Body of pancreas (tissue), 4 donors: ENCODE measurements around the gene GJB1. TPM values are rescaled to one million over a fixed set of nuclear protein-coding genes. Genes with fewer than 3 reads are reported as not detected.

ENCODE experiments used
- ATAC-seq: fragments of 150-250 bp; one replicate; pipeline ENCODE4 v1.9.1; 2016
- DNase-seq, 4 donors: peaks; one replicate each; pipeline ENCODE4 v3.0.0-alpha.2; 2019
- H3K27ac ChIP-seq, 4 donors: fragments of 200-600 bp; sonication (generic); 1 replicate in 3 of 4; 2 replicates in 1 of 4; pipeline versions ENCODE4 v1.5.1 to v1.6.1; 2016 to 2019; ENCODE audit warnings: mild to moderate bottlenecking in 1 of 4, mixed read lengths in 1 of 4, moderate library complexity in 1 of 4
- H3K27me3 ChIP-seq, 2 donors: fragments of 200-600 bp; sonication (generic); one replicate each; pipeline ENCODE4 v1.6.0; 2016; ENCODE audit warnings: mild to moderate bottlenecking in 1 of 2
- H3K36me3 ChIP-seq, 2 donors: fragments of 200-600 bp; sonication (generic); replicated peaks in 1 of 2; 2 replicates each; pipeline ENCODE4 v1.5.1; 2016; ENCODE audit warnings: low read depth in 2 of 2; ENCODE audit not compliant: insufficient read depth in 1 of 2
- H3K4me1 ChIP-seq: fragments of 200-600 bp; sonication (generic); one replicate; pipeline ENCODE4 v1.6.0; 2016
- H3K4me3 ChIP-seq, 2 donors: fragments of 200-600 bp; sonication (generic); 1 replicate in 1 of 2; 2 replicates in 1 of 2; pipeline ENCODE4 v1.5.1; 2016 to 2019
- H3K9me3 ChIP-seq, 3 donors: fragments of 200-600 bp; sonication (generic); 1 replicate in 2 of 3; 2 replicates in 1 of 3; pipeline ENCODE4 v1.5.1; 2016
- POLR2A ChIP-seq, 3 donors: fragments of 450-650 bp; IDR thresholded peaks; one replicate each; pipeline ENCODE4 v1.6.1; 2016; ENCODE audit warnings: antibody characterized with exemption in 3 of 3, mild to moderate bottlenecking in 2 of 3
- WGBS, 2 donors: methylation state at CpG; one replicate each; pipeline ENCODE4 v1.1.5; 2017; 5-methylcytosine and 5-hydroxymethylcytosine counted together
- intact Hi-C: fragments of 100-400 bp; cut with DNase I; formaldehyde crosslinking; loops from one replicate; pipeline ENCODE4 v1.15.1; 2023
- total RNA-seq, 2 donors: library from RNA; depleted of rRNA; stranded (reverse); fragments of >200 nt; gene quantifications; one replicate each; pipeline ENCODE4 v1.1.0, GENCODE V29; 2016
- TF ChIP-seq, protein P1 (sequence below), 7 experiments: fragments of 450-650 bp in 4 of 7; fragments of 200-600 bp in 3 of 7; sonication (generic) in 3 of 7; IDR thresholded peaks; one replicate each; pipeline ENCODE4 v1.5.1; 2016 to 2019; ENCODE audit warnings: antibody characterized with exemption in 7 of 7

The GJB1 gene
- total RNA-seq, 2 donors from 2014 or later: 24.7 to 31.4 TPM

- WGBS, 2 donors: 49 to 54% methylated on average over 4 of the region's 4 CpGs
- no peaks in the 10 kb centered on the region for H3K4me1 ChIP-seq
- ATAC-seq (no peak), DNase-seq (no peak)
- H3K27ac ChIP-seq: no peak overlapping the region
- intact Hi-C loops: no loop called here
- no peak for TF ChIP-seq POLR2A (IDR thresholded peaks at IDR 0.05)
- TF ChIP-seq, protein P1, sequence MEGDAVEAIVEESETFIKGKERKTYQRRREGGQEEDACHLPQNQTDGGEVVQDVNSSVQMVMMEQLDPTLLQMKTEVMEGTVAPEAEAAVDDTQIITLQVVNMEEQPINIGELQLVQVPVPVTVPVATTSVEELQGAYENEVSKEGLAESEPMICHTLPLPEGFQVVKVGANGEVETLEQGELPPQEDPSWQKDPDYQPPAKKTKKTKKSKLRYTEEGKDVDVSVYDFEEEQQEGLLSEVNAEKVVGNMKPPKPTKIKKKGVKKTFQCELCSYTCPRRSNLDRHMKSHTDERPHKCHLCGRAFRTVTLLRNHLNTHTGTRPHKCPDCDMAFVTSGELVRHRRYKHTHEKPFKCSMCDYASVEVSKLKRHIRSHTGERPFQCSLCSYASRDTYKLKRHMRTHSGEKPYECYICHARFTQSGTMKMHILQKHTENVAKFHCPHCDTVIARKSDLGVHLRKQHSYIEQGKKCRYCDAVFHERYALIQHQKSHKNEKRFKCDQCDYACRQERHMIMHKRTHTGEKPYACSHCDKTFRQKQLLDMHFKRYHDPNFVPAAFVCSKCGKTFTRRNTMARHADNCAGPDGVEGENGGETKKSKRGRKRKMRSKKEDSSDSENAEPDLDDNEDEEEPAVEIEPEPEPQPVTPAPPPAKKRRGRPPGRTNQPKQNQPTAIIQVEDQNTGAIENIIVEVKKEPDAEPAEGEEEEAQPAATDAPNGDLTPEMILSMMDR (IDR thresholded peaks at IDR 0.05): no peak
- H3K27me3 ChIP-seq: no peaks in the 10 kb centered on the region
- no peaks in the 10 kb centered on the region for H3K9me3 ChIP-seq
- no peak overlapping the region for H3K4me3 ChIP-seq
- H3K36me3 ChIP-seq: no peaks in the 10 kb centered on the region
Observed at GRCh38 chrX:71195964-71196649, 26.9 kb upstream of the GJB1 start.

DNA sequence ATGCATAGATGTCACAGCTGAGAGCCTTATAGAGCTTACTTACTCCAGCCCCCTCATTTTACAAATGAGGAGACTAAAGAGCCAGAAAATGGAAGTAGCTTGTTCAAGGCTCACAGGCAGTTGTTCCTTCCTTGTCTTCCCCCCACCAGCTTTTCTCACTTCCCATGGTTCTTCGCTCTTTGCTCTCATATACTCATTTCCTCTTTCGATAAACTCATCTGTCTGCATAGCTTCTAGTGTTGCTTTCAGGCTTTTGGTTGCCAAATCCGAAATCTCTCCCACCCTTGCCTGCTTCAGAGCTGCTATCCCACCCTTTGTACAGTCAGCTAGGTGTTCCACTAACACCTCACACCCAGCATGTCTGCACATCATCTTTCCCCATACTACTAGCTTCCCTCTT, 25.0 kb upstream of the GJB1 start:
- no peaks in the 10 kb centered on the region for H3K36me3 ChIP-seq
- TF ChIP-seq, protein P1 (IDR thresholded peaks at IDR 0.05): no peak
- TF ChIP-seq POLR2A (IDR thresholded peaks at IDR 0.05): no peak
- H3K9me3 ChIP-seq: no peaks in the 10 kb centered on the region
- DNase-seq (no peak), ATAC-seq (no peak)
- intact Hi-C loops: no loop called here
- H3K4me1 ChIP-seq: no peaks in the 10 kb centered on the region
- no peak overlapping the region for H3K27ac ChIP-seq
- no peak overlapping the region for H3K4me3 ChIP-seq
- H3K27me3 ChIP-seq: no peaks in the 10 kb centered on the region
- WGBS, 2 donors: 68 to 71% methylated on average over 3 of the region's 3 CpGs

DNA sequence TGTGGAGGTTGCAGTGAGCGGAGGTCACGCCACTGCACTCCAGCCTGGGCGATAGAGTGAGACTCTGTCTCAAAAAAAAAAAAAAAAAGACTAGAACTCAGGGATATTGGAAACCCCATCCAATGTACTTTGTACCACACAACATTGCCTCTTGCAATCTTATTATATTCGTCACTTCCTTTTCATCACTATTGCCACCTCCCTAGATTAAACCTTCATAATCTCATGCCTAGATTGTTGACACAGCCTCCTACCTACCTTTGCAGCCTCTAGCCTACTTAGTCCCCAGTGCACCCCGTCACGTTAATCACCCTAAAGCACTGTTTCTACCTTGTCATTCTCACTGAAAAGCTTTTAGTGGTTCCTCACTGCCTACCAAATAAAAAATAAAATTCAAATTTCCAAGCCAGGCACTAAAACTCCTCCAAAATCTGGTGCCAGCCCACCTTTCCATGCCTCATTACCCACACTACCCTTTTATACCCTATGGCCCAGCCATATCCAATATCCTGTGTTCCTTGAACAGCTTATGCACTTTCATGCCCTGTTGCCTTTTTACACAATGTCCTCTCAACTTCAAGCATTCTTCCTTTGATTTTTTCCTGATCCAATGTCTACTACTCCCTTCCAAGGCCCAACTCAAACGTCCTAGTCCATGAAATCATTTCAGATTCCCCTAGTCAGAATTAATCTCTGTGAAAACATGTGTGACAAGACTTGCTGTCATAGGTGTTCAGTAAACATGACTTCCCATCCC, 23.6 kb upstream of the GJB1 start:
- intact Hi-C loops: no loop called here
- WGBS, 2 donors: 64 to 77% methylated on average over 5 to 6 of the region's 7 CpGs
- TF ChIP-seq POLR2A (IDR thresholded peaks at IDR 0.05): no peak
- TF ChIP-seq, protein P1 (IDR thresholded peaks at IDR 0.05): no peak
- Histone ChIP-seq H3K4me1 (no peaks in the 10 kb centered on the region), H3K4me3 (no peak overlapping the region), H3K36me3 (no peaks in the 10 kb centered on the region), H3K9me3 (no peaks in the 10 kb centered on the region), H3K27ac (no peak overlapping the region), H3K27me3 (no peaks in the 10 kb centered on the region)
- ATAC-seq (no peak), DNase-seq (no peak)

- Histone ChIP-seq H3K9me3 (no peaks in the 10 kb centered on the region), H3K4me3 (no peak overlapping the region), H3K27ac (no peak overlapping the region), H3K4me1 (peaks cover 32% of the 10 kb centered on the region), H3K36me3 (no peaks in the 10 kb centered on the region), H3K27me3 (no peaks in the 10 kb centered on the region)
- 93 to 100% methylated on average over 1 to 2 of the region's 3 CpGs for WGBS, 2 donors
- ATAC-seq (no peak), DNase-seq (no peak)
- TF ChIP-seq, protein P1 (IDR thresholded peaks at IDR 0.05): no peak
- TF ChIP-seq POLR2A (IDR thresholded peaks at IDR 0.05): no peak
- intact Hi-C loops: no loop called here
Observed at GRCh38 chrX:71210816-71211215, 12.2 kb upstream of the GJB1 start.
